ENCODE results near the gene ZNF14. TPM values are rescaled to one million over a fixed set of nuclear protein-coding genes. Genes with fewer than 3 reads are reported as not detected.

ZNF14 gene
- total RNA-seq, 2 donors from 2014 or later: 2.6 to 4.8 TPM

- Histone ChIP-seq H3K9ac (ENCODE audit: low read depth in 2 of 2, low read length in 2 of 2) (no peak overlapping the region), H3K36me3 (no peaks in the 10 kb centered on the region), H3K4me1 (no peaks in the 10 kb centered on the region), H3K4me3 (no peak overlapping the region), H3K27me3 (no peaks in the 10 kb centered on the region), H3K9me3 (no peaks in the 10 kb centered on the region), H3K27ac (no peak overlapping the region)
- TF ChIP-seq, protein P1, sequence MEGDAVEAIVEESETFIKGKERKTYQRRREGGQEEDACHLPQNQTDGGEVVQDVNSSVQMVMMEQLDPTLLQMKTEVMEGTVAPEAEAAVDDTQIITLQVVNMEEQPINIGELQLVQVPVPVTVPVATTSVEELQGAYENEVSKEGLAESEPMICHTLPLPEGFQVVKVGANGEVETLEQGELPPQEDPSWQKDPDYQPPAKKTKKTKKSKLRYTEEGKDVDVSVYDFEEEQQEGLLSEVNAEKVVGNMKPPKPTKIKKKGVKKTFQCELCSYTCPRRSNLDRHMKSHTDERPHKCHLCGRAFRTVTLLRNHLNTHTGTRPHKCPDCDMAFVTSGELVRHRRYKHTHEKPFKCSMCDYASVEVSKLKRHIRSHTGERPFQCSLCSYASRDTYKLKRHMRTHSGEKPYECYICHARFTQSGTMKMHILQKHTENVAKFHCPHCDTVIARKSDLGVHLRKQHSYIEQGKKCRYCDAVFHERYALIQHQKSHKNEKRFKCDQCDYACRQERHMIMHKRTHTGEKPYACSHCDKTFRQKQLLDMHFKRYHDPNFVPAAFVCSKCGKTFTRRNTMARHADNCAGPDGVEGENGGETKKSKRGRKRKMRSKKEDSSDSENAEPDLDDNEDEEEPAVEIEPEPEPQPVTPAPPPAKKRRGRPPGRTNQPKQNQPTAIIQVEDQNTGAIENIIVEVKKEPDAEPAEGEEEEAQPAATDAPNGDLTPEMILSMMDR (IDR thresholded peaks at IDR 0.05): no peak
- no peak for DNase-seq
- intact Hi-C loops (cut with DNase I): no loop called here
Measured at GRCh38 chr19:19738564-19738963, 5.7 kb upstream of the ZNF14 start.

DNA sequence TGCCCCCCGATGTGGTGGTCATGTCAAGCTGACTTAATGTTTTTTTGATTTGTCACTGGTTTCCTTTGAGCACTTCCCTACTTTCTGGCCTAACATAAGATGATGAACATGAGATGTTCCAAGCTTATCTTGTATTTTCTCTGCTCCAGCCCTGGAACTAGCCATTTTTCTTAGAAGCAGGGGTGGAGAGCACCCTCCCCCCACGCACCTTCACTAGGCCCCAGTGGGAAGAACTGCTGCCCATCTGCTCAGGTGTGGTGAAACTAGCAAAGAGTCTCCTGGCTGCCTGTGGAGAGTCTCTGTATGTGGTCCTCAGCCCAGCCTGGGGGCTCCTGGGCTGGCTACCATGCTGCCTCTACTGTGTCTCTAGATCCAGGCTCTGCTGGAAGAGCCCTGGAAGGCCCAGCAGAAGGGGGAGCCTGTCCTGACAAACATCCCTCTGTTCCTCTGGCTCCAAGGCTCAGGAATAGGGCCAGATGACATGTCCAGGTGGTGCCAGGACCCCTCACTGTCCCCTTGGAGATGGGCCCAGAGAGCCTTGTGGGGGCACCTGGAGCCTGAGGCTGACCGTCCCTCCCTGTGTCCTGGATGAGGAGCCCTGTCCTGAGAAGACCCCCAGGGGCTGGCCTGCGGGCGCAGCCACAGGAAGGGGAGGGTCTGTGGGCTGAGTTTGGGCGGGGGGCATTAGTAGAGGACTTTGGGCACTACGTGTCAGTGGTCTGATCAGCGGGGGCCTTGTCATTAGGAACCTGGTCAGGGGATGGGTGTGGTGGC is 4.8 kb upstream of the ZNF14 start:
- no peaks in the 10 kb centered on the region for H3K4me1 ChIP-seq
- no peak for DNase-seq
- intact Hi-C loops (cut with DNase I): no loop called here

DNA sequence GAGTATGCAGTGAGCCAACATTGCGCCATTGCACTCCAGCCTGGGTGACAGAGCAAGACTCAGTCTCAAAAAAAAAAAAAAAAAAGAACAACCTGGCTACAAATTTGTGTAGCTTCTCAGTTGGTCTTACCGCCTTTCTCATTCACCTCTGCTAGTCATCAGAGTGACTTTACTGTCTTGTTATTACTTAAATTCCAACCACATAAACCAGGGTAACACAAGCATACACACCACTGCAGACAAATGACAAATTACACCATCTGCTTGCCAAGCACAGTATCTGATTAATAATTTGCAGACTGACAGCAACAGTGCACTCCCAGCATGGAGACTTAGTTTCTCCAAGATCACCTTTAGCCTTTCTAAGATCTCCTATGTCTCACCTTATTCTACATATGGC is 11.0 kb downstream of the ZNF14 start:
- intact Hi-C loops (cut with DNase I): no loop called here
- H3K4me3 ChIP-seq: no peak overlapping the region
- DNase-seq: no peak
- peaks cover 9% of the 10 kb centered on the region for H3K9me3 ChIP-seq
- H3K4me1 ChIP-seq: no peaks in the 10 kb centered on the region
- H3K36me3 ChIP-seq: no peaks in the 10 kb centered on the region
- TF ChIP-seq, protein P1 (IDR thresholded peaks at IDR 0.05): no peak
- H3K27me3 ChIP-seq: no peaks in the 10 kb centered on the region
- H3K9ac ChIP-seq (ENCODE audit: low read depth in 2 of 2, low read length in 2 of 2): no peak overlapping the region
- no peak overlapping the region for H3K27ac ChIP-seq

More for the DNA sequence above, 4.8 kb upstream of the ZNF14 start:
- no peak overlapping the region for H3K27ac ChIP-seq
- no peak overlapping the region for H3K9ac ChIP-seq (ENCODE audit: low read depth in 2 of 2, low read length in 2 of 2)
- TF ChIP-seq, protein P1 (IDR thresholded peaks at IDR 0.05): no peak
- H3K9me3 ChIP-seq: no peaks in the 10 kb centered on the region
- H3K4me3 ChIP-seq: no peak overlapping the region
- no peaks in the 10 kb centered on the region for H3K36me3 ChIP-seq
- H3K27me3 ChIP-seq: no peaks in the 10 kb centered on the region

DNA sequence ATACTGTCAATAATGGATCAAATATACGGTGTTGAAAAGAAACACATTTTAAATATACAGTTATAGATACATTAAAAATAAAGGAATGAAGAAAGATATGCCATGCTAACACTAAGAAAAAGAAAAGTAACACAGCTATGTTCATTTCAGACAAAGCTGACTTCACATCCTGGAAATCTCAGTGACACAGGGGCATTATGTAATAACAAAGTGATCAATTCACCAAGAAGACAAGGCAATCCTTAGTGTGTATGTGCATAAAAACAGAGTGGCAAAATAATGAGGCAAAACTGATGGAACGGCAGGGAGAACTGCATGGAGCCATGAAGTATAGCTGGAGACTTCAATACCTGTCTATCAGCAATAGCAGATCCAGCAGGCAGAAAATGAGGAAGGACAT is 13.1 kb downstream of the ZNF14 start:
- H3K4me1 ChIP-seq: no peaks in the 10 kb centered on the region
- H3K9ac ChIP-seq (ENCODE audit: low read depth in 2 of 2, low read length in 2 of 2): no peak overlapping the region
- no peak overlapping the region for H3K4me3 ChIP-seq
- peaks cover 3% of the 10 kb centered on the region for H3K36me3 ChIP-seq
- H3K27ac ChIP-seq: no peak overlapping the region
- TF ChIP-seq, protein P1 (IDR thresholded peaks at IDR 0.05): no peak
- H3K27me3 ChIP-seq: no peaks in the 10 kb centered on the region
- intact Hi-C loops (cut with DNase I): no loop called here
- peaks cover 9% of the 10 kb centered on the region for H3K9me3 ChIP-seq
- no peak for DNase-seq

GRCh38 chr19:19711934-19712828 is 20.7 kb downstream of the ZNF14 start:
- H3K9ac ChIP-seq (ENCODE audit: low read depth in 2 of 2, low read length in 2 of 2): no peak overlapping the region
- DNase-seq: no peak
- H3K4me1 ChIP-seq: no peaks in the 10 kb centered on the region
- intact Hi-C loops (cut with DNase I): no loop called here
- H3K27ac ChIP-seq: no peak overlapping the region
- no peaks in the 10 kb centered on the region for H3K27me3 ChIP-seq
- TF ChIP-seq, protein P1 (IDR thresholded peaks at IDR 0.05): no peak
- peaks cover 23% of the 10 kb centered on the region for H3K36me3 ChIP-seq
- peaks cover 27% of the 10 kb centered on the region for H3K9me3 ChIP-seq
- H3K4me3 ChIP-seq: no peak overlapping the region
